Femur (tissue), 1 donor: ENCODE measurements around the gene NWD2.

ENCODE experiments used
- DNase-seq: peaks from one replicate; pipeline ENCODE4 v3.0.0-alpha.2; 2017

The NWD2 gene

DNA sequence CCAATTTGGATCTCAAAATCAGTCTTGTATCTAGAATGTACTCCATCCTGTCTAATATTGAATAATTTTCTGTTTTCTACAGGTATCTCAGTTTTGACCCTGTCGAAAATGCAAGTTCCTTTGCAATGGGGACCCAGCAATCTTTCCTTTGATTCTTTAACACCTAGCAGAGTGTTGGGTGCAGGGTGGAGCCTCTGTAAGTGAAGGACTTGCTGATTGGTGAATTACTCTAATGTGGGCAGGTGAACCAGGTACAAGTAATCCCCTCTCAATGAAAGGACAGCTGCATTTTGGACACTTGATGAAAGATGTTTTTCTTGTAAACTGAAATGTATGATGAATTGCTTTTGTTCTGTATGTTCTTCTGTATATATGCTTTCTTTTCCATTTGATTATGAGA is 54.9 kb downstream of the NWD2 start:
- DNase-seq, result no peak

DNA sequence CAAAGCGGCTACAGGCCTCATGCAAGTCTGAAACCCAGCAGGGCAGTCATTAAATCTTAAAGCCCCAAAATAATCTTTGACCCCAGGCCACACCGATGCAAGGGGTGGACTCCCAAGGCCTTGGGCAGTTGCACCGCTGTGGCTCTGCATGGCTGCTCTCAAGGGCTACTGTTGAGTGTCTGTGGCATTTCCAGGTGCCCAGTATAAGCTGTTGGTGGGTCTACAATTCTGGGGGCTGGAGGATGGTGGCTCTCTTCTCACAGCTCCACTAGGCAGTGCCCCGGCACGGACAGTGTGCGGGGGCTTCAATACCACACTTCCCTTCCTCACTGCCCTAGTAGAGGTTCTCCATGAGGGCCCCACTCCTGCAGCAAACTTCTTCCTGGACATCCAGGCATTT is 60.1 kb downstream of the NWD2 start:
- DNase-seq, result no peak

DNA sequence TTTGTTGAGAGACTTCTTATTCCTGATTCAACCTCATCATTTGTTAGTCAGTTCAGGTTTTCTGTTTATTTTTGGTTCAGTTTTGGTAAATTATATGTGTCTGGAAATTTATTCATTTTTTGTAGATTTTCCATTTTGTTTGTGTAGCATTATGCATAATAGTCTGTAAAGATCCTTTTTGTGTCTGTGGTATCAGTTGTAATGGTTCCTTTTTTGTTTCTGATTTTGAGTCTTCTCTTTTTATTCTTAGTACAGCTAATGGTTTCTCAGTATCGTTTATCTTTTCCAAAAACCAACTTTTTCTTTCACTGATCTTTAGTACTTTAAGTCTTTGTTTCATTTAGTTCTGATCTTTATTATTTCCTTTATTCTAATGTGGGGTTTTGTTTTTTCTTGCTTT is 61.4 kb downstream of the NWD2 start:
- DNase-seq, result no peak

DNA sequence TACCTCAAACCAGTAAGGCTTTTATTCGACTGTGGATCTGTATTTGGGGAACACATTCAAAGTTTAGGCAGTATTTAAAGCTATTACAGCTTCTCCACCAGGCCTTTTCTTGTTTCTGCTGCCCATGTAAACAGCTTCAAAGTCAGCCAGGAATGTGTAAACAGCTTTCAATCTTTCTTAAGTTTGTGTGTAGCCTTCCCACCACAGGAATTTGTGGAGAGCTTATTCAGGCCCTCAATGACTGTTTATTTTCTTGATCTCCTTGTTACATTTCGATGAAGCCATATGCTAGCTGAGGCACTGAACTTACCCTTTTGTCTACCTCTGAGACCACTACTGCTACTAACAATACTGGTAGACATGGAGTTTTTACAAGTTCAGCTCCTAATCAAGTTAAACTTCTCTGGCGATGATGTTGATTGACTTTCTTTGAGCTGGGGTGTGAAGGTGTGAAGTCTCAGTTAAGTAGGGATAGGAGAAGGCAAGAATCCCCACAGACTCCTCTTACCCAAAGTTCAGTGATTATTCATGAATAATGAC is 72.6 kb downstream of the NWD2 start:
- no peak for DNase-seq

DNA sequence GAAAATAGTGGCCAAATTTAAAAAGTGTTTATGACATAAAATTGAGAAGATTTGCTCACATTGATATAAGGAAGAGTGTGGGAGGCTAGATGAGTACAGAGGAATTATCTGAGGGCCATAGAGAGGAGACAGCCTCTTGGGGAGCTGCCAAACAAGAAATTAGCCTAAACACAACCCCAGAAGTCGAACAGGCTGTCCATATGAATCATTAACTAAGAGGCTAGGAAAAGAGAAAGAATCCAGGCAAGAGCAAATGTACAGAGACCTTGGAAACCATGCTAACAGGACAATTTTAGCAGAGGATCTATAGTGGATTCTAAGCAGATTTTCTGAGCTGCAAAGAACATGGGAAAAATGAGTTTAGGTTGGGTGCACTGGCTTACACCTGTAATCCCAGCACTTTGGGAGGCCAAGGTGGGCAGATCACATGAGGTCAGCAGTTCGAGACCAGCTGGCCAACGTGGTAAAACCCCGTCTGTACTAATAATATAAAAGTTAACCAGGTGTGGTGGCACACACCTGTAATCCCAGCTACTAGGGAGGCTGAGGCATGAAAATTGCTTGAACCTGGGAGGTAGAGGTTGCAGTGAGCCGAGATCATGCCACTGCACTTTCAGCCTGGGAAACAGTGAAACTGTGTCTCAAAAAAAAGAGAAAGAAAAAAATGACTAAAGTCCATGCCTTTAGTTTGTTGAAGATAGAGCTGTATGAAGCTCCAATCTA is 76.1 kb downstream of the NWD2 start:
- DNase-seq, result no peak

DNA sequence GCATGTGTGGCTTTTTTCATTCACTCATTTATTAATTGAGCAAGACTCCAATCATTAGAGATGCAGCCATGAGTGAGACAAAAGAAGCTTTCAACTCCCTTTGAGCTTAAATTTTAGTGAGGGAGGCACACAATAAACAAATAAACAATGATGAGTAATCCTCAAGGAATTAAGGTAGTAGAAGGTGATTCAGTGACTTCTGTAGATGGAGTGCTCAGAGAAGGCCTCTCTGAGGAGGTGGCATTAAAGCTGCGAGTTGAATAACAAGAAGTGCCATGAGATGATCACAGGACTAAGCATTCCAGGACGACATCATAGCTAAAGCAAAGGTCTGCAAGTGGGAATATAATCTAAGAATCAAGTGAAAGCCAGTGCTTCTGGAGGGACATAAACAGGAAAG is 77.6 kb downstream of the NWD2 start:
- DNase-seq, result no peak

DNA sequence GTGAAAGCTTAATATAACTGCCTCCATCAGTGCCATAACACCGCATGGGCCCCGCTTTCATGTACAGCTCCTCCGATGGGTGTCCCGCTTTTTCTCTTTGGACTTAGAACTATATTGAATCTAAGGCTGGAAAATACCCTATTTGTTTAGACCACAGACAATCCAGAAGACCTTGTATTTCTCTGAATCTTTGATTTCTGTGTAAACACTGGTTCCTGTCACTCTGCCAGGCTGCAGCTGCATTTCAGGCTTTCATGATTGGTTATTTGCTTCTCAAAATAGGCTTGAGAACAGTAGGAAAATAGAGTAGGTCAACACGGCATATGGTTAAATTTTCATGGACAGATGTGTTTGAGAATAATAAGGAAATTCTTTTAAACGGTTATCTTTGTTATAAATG is 80.0 kb downstream of the NWD2 start:
- no peak for DNase-seq

DNA sequence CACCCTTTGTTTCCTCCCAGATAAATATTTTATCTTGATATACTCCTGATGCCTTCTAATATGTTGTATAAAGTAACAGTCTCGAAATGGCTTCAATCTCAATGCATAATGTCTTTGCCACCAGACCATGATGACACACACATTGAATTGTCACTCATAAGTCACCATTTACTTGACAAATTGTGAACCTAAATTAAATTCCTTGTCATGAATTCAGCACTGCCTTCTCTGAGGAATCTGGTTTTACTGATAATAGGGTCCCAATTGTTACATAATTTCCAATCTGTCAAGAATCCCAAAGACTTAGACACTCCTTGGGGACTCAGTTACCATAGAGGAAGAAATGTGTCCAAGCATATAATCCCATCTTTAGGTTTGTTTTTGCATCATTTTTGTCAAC is 82.3 kb downstream of the NWD2 start:
- no peak for DNase-seq

DNA sequence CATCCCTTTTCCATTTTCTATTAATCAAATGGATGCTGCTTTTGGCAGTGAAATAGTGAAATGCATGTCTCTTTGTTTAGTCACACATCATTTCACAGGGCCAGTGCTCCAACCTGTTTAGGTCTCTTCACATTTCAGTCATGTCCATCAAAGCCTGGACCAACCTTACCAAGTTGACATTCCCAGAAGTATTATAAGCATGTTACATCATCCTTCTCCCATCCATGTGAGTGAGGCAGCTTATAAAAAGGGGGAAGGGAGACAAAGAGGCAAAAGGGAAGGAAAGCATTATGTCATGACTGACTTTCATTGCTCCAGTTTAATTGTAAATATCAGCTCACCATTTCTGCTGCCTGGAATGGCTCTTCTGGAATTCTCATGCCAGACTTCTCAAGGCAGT is 94.4 kb downstream of the NWD2 start:
- no peak for DNase-seq

DNA sequence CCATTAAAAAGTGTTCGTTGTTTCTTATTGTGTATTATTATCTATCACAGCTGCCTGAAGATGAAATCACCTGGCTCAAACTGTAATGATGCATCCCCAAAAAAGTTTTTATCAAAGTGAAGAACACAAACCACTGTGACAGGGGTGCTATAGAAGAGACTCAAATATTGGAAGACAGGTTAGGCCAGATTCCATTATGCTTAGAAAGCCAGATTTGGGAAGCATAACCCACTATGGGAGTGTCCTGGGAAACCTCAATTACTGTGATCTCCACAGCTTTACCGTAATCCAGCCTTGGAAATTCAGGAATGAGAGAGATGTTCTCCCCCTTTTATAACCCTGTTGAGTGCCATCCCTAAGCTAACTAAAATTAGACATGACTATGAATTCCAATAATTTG is 114.2 kb downstream of the NWD2 start:
- DNase-seq, result no peak

DNA sequence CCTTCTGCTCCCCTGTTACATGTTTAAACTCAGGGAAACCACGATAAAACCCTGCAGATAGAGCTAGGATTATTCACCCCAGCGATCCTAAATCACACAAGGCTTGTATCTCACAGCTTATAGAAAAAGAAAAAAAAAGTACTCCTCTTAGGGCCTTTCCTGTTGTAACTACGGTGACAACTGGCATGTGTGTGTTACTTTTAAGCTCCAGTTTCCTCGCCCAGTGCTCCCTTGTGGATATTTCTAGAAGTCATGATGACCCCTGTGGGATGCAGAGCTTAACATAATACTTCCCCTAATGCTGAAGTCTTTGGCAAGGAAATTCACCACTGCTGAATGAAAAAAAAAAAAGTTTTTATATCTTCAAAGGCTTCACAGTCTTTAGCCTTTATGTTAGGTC is 114.7 kb downstream of the NWD2 start:
- DNase-seq, result no peak

DNA sequence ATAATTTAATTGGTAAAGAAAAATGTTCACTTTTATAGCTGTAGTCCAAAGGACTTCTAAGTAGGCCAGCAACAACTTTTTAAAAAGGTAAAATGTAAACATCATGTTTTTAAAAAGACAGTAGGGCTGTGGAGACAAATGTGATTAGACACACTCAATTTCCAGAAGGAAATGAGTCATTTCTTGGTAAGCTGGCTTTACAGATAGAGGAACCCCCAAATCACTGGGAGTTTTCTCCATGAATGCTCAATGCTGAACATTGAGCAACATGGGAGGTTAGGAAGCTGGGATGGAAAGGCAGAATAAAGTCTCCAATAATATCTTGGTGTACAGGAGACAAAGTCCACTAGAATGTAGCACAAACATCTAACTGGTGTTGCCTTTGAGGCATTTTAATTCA is 121.3 kb downstream of the NWD2 start:
- DNase-seq, result no peak

DNA sequence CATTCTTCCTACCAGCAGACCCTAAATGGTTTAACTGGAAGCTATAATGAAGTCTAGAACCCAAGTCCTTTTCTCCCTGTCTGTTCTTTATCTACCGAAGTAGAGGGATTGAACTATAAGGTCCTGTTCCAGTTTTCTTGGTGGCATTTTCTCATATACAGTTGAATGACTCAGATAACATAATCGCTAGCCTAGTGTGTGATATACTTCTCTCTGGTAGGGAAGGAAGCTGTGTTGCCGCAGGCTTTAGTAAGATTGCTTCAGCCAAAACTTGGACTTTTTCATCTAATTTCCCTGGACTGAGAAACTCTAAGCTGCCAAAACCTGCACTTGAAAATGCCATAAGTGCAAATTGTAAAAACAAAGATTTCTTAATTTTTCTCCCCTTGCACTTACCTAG is 123.4 kb downstream of the NWD2 start:
- DNase-seq, result no peak

DNA sequence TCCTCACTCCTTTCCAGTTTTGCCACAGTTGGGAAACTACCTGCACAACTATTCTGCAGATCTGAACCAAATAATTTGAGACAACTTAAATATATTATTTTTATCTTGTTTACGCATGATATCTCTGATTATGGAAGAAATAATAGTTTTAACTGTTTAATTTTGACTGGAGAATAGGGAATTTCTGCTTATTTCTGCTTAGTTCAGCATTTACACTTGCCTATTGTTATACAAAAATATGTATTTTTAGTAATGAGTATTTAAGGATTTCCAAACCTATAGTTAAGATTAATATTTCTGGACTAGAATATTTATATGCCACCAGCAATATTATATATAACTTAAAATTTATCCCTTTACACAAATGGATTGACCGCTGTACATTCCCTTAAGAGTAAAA is 125.5 kb downstream of the NWD2 start:
- DNase-seq, result no peak

DNA sequence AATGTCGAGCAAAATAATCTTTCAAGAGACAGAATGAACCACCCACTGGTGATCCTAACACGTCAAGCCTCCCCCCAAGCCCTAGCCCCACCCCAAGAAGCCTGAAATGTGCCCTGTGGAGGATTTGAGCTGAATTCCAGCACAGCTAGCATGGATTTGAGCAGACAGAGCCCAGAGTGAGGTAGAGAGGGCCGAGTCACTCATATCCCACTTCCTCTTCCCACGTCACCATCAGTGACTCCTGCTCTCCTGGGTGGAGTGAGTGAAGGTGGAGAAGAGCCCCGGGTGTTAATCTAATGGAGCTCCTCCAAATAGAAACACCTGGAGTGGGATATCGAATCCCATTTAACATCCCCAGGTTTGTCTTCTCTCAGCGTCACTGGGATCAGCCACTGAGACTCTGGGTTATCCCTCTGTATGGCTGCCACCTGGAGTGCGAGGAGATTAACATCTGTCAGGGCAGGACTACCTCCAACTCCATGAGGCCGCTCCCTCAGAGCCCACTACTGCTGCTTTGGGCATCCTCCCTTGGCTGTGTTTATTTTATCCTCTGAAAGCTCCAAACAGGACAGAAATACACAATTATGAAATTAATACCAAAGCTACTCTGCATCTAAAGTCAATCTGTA is 136.6 kb downstream of the NWD2 start:
- no peak for DNase-seq

DNA sequence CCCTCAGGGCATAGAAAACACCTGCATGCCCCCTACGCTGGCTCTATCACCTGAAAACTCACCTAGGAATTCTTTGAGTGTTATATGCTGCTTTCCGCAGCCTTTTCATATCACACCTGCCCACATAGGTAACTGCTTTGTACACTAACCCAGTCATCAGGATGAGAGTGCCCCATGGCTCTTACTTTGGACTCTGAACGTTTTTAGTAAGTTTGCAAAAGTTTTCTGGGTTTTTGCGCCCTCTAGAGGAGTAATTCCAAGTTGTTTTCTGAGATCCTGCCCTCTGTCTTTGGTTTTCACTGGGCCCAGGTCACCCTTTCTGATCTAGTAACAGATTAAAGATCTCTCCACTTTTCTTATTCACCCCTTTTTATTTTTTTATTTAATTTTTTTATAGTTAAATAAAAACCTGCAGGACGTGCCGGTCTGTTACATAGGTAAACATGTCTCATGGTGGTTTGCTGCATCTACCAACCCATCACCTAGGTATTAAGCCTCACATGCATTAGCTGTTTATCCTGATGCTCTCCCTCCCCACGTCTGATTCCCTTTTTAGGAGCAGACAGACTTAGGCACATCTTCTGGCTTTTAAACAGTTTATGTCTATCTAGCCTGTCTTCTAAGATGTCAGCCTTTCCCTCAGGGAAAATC is 139.2 kb downstream of the NWD2 start:
- no peak for DNase-seq

DNA sequence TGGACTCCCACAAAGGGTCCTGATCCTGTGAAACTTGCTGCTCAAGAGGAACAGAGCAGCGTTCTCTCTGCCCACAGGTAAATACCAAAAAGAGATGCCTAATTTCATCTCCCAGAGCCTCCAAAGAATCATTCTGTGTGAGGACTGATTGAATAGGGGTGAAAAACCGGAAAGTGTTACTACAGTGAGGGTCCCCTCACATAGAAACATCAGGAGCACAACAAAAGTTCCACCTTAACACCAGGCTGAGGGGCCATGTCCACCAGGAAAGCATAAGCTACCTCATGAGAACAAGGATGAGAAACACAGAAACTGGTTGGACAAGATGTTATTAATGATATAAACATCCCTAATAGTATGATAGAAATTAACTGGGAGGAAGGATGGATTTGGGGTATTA is 140.9 kb downstream of the NWD2 start:
- DNase-seq, result no peak

DNA sequence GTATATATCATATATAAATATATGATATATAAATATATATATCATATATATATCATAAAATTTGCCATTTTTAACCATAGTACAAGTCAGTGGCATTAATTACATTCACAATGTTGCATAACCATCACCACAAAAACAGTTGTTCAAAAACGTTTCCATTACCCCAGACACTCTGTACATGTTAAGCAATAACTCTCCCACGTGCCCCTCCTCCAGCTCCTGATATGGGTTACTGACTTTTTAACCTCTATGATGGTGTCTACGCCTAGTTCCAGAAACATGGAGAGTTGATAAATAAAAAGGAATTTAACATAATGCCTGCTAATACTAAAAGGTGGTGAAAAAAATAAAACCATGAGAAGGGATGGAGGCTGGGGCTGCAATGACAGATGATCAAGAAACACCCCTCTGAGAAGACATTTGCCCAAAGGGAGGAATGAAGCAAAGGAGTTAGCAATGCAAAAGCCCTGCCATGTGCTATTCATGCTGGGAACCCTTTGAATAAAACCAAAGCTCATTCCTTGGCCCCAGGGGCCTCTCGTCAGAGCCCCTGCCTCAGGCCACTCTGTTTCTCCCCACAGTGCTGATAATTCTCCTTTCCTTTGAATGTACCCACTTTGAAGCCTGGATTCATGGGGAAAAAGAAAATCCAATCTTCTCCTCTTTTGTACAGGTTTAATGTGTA is 144.3 kb downstream of the NWD2 start:
- DNase-seq, result no peak

DNA sequence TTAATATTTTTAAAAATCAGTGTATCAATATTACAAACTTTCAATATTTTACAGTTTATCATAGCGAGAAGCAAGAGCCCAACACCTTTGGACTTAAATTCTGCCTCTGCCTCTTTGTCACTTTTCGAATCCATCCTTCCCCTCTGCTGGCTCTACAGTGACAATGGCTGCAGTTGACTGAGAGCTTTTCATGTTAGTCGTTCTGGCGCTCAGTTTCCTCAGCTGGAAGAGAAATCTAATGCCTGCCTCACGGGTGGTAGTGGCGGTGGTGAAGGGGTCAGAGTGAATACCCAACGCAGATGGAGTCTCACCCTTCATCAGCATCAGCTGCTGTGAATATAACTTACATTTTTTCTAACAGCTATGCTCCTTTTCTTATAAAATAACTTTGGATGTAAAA is 144.8 kb downstream of the NWD2 start:
- no peak for DNase-seq

DNA sequence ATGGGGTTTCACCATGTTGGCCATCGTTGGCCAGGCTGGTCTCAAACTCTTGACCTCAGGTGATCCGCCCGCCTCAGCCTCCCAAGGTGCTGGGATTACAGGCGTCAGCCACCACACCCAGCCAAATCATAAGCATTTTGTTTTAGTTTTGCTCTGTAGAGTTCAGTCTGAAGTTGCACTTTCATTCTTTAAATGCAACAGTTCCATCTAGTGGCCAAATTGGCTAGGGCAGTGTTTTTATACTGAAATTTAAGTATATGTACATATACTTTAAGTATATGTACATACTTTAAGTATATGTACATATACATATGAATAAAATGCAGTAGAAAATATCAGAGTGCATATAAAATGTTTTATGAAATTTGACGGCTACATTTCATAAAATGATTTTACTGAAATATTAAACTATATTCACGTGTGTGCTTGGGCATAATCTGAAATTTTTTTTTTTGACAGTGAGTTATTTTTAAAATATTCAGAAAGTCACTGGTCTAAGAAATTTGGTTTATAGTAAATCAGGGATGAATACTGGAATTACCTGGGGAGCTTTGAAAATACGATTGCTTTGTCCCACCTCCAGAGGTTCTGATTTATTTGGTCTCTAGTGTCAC is 145.5 kb downstream of the NWD2 start:
- no peak for DNase-seq

DNA sequence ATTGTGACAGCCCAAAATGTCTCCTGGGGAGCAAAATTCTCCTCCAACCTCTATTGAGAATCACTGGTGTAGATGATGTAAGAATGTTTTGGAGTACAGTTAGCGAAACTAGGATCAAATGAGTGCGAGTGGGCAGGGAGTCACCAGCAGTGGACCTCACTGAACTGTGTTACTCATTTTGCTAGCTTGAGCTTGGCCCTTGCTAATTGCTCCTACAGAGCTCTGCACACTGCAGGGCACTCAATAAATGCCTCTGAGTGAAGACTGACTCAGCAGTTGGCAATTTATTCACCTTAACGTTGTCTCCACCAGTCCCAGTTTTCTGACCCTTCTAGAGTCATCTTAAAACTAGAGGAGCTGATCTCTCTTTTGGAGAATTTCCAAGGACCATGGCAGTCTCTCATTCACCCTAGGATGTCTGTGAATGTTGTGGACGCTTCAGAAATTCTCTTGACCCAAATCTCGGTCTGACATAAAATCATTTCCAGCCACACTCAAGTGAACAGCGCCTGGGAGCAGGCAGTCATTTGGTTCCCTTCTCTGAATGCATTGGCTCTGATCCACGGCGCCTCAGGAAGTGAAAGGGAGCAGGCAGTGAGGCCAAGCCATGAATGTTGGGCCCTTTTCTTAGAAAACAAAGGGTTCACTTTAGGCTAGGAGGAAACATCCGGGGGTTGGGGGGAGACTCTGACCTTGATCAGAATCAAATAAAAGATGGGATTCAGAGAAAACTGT is 148.1 kb downstream of the NWD2 start:
- peak; percentile 47 for DNase-seq

DNA sequence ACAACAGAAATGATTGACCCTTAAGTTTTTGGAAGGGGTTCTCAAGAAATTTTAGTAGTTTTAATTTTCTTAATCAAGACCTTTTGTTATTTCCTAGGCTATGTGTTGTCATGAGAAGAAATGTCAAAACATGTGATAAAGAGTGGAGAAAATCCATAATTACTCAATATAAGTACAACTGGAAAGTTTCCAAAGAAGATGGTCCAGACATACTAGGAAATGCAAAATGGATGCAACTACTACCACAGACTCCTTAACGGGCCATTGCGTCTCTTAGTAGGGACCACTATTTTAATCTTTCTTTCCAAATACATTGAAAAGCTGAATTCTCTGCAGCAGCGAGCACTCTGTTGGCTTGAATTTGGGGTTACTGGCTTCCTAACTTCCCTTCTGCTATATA is 148.8 kb downstream of the NWD2 start:
- no peak for DNase-seq

DNA sequence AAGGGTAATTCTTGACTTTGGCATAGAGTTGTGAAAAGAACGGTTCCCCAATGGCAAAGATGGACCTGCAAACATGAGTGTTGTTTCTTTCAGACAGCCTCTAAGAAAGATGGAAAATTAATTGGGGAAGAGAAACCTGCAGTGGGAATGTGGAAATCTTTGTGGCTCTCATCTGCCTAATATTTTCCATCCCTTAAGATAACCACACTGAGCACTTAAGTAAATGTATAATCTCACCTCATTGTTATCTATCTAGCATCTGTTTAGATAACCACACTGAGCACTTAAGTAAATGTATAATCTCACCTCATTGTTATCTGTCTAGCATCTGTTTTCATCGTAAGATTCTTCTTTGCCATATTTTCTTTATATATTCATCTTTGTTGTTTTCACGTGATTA is 149.3 kb downstream of the NWD2 start:
- no peak for DNase-seq
